Stimulated activated naive CD4-positive, alpha-beta T cell (primary cell): Measurements from ENCODE around the gene PELI3.

ENCODE experiments used
- DNase-seq, 6 experiments: peaks; one replicate each; lab custom pipeline; 2025; lab: John Stamatoyannopoulos, UW

The PELI3 gene

GRCh38 chr11:66505276-66505816 is 38.6 kb downstream of the PELI3 start:
- no peak for DNase-seq

GRCh38 chr11:66509131-66509561 is 42.4 kb downstream of the PELI3 start:
- no peak for DNase-seq

GRCh38 chr11:66510271-66510989 is 43.7 kb downstream of the PELI3 start, which contains the start of gene BBS1:
BBS1 (plus strand) TSS chr11:66510635; CDS start chr11:66510660, 25 bp downstream.
- DNase-seq: peak; percentile 62 to 79 (median 74)

- no peak for DNase-seq
These were observed 44.3 kb downstream of the PELI3 start for GRCh38 chr11:66510990-66511339.

- no peak for DNase-seq
These were observed 56.9 kb downstream of the PELI3 start for GRCh38 chr11:66523611-66524010.

GRCh38 chr11:66524304-66525040 is 57.8 kb downstream of the PELI3 start:
- DNase-seq: no peak
